CD14-positive monocyte (primary cell): Measurements from ENCODE around the gene DNALI1. TPM values are rescaled to one million over a fixed set of nuclear protein-coding genes. Genes with fewer than 3 reads are reported as not detected.

Experiments used
- DNase-seq, 3 donors: peaks; one replicate each; pipeline ENCODE4 v3.0.0-alpha.2; 2011 to 2022
- H2AFZ ChIP-seq: 2 replicates; pipeline ENCODE4 v1.6.0; 2012; ENCODE audit warnings: mild to moderate bottlenecking, low read depth, low read length, inconsistent platforms; ENCODE audit not compliant: insufficient read depth, poor library complexity, severe bottlenecking
- H3K27ac ChIP-seq, 2 donors: 1 replicate in 1 of 2; 2 replicates in 1 of 2; pipeline ENCODE4 v1.5.1; 2012 to 2013; ENCODE audit warnings: low read length in 2 of 2, control low read depth in 1 of 2, inconsistent platforms in 1 of 2, low read depth in 1 of 2, mild to moderate bottlenecking in 1 of 2
- H3K27me3 ChIP-seq, 2 donors: one replicate each; pipeline versions ENCODE4 v1.6.0 to v1.6.1; 2011 to 2013; ENCODE audit warnings: low read length in 2 of 2; ENCODE audit not compliant: control insufficient read depth in 2 of 2, insufficient read depth in 2 of 2
- H3K36me3 ChIP-seq, 2 donors: replicated peaks in 1 of 2; 1 replicate in 1 of 2; 2 replicates in 1 of 2; pipeline versions ENCODE4 v1.5.1 to v1.6.1; 2012 to 2013; ENCODE audit warnings: low read length in 2 of 2, control low read depth in 1 of 2, inconsistent platforms in 1 of 2, mild to moderate bottlenecking in 1 of 2; ENCODE audit not compliant: insufficient read depth in 2 of 2, control insufficient read depth in 1 of 2
- H3K4me1 ChIP-seq, 2 donors: 1 replicate in 1 of 2; 2 replicates in 1 of 2; pipeline versions ENCODE4 v1.5.1 to v1.6.1; 2012 to 2013; ENCODE audit warnings: low read length in 2 of 2, control low read depth in 1 of 2, inconsistent platforms in 1 of 2, mild to moderate bottlenecking in 1 of 2, moderate library complexity in 1 of 2; ENCODE audit not compliant: insufficient read depth in 2 of 2, control insufficient read depth in 1 of 2
- H3K4me2 ChIP-seq: replicated peaks from 2 replicates; pipeline ENCODE3; 2012; ENCODE audit warnings: low read length, moderate library complexity, mild to moderate bottlenecking; ENCODE audit not compliant: poor library complexity, severe bottlenecking; ENCODE audit errors: extremely low read depth
- H3K4me3 ChIP-seq, 3 experiments: fragments of 200-600 bp in 1 of 3; sonication (generic) in 1 of 3; replicated peaks in 1 of 3; 1 replicate in 2 of 3; 2 replicates in 1 of 3; pipeline ENCODE4 v1.5.1; 2011 to 2013; ENCODE audit warnings: low read length in 3 of 3, mild to moderate bottlenecking in 3 of 3, control low read depth in 2 of 3, low read depth in 2 of 3, inconsistent platforms in 1 of 3, moderate library complexity in 1 of 3
- H3K79me2 ChIP-seq: 2 replicates; pipeline ENCODE4 v1.6.0; 2012; ENCODE audit warnings: mild to moderate bottlenecking, control low read depth, inconsistent platforms, low read length, moderate library complexity; ENCODE audit not compliant: insufficient read depth
- H3K9ac ChIP-seq: 2 replicates; pipeline ENCODE4 v1.6.0; 2017; ENCODE audit warnings: low read length, mild to moderate bottlenecking; ENCODE audit not compliant: insufficient read depth, poor library complexity, severe bottlenecking
- H3K9me3 ChIP-seq, 2 donors: replicated peaks in 1 of 2; 1 replicate in 1 of 2; 2 replicates in 1 of 2; pipeline versions ENCODE4 v1.5.1 to v1.6.1; 2012 to 2013; ENCODE audit warnings: low read length in 2 of 2, control low read depth in 1 of 2; ENCODE audit not compliant: control insufficient read depth in 1 of 2, insufficient read depth in 1 of 2
- H4K20me1 ChIP-seq: 2 replicates; pipeline ENCODE4 v1.6.0; 2012; ENCODE audit warnings: mild to moderate bottlenecking, low read length, control low read depth, moderate library complexity; ENCODE audit not compliant: insufficient read depth
- H3K27ac Mint-ChIP-seq, 7 donors: one replicate each; pipeline ENCODE4 v1.8.0; 2020; ENCODE audit warnings: mild to moderate bottlenecking in 7 of 7, mixed read lengths in 7 of 7, moderate library complexity in 6 of 7, inconsistent platforms in 2 of 7
- H3K27me3 Mint-ChIP-seq, 3 donors: one replicate each; pipeline ENCODE4 v1.8.0; 2021 to 2022; ENCODE audit warnings: low read depth in 3 of 3, mild to moderate bottlenecking in 3 of 3, mixed read lengths in 3 of 3, moderate library complexity in 3 of 3, inconsistent platforms in 1 of 3
- H3K36me3 Mint-ChIP-seq, 2 donors: one replicate each; pipeline ENCODE4 v1.8.0; 2020; ENCODE audit warnings: mixed read lengths in 2 of 2, inconsistent platforms in 1 of 2, mild to moderate bottlenecking in 1 of 2
- H3K4me1 Mint-ChIP-seq: one replicate; pipeline ENCODE4 v1.8.0; 2020; ENCODE audit warnings: mild to moderate bottlenecking, mixed read lengths
- H3K4me3 Mint-ChIP-seq, 2 donors: one replicate each; pipeline ENCODE4 v1.8.0; 2020; ENCODE audit warnings: mild to moderate bottlenecking in 2 of 2, mixed read lengths in 2 of 2, moderate library complexity in 1 of 2
- H3K9me3 Mint-ChIP-seq, 7 donors: one replicate each; pipeline ENCODE4 v1.8.0; 2020 to 2022; ENCODE audit warnings: mixed read lengths in 7 of 7, mild to moderate bottlenecking in 6 of 7, moderate library complexity in 6 of 7, inconsistent platforms in 2 of 7
- WGBS: methylation state at CpG from one replicate; pipeline ENCODE4 v1.1.5; 2013; ENCODE audit warnings: missing lambda C conversion rate; ENCODE audit not compliant: insufficient coverage; 5-methylcytosine and 5-hydroxymethylcytosine counted together
- intact Hi-C, 2 donors: fragments of 100-400 bp; cut with micrococcal nuclease; formaldehyde crosslinking; loops; one replicate each; pipeline versions ENCODE4 v1.15.0 to v1.15.1; 2023
- polyA plus RNA-seq, 3 donors: library from polyadenylated mRNA; depleted of rRNA in 1 of 3; unstranded in 2 of 3; stranded (reverse) in 1 of 3; fragments of 300-500 nt in 2 of 3; fragments of >200 nt in 1 of 3; fragmentation: Illumina TruSeq in 2 of 3; gene quantifications; 1 replicate in 2 of 3; 2 replicates in 1 of 3; pipeline ENCODE4 v1.2.3, GENCODE V29; 2012 to 2021
- TF ChIP-seq, protein P1 (sequence below): fragments of 200-600 bp; IDR thresholded peaks from one replicate; pipeline ENCODE4 v1.8.0; 2022; ENCODE audit warnings: antibody characterized with exemption, mild to moderate bottlenecking

DNALI1 gene
- polyA plus RNA-seq, 3 donors, result not detected

DNA sequence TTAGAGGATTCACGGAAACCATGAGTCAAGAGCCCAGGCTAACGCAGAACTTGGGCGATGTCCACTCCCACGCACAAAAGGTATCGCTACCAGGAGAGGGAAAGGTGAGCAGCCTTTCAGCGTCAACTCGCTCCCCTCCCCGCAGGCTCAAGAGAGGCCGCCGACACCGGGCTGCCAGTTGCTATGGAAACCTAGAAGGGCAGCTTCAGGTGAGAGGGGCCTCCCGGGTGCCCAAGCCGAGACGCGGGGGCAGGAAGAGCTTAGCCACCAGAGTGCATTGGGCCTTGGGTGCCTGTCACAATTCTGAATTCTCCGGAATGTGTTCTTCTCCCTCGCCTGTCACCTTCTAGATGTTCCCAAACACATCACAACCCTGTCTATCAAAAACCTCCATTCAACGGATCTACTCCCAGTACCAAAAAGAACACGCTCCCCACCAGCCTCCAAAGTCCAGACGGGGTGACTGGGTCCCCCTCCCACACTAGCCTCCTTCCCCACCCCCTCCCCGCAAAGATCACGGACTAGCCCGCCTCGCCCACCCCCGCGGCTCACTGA lies 42.9 kb upstream of the DNALI1 start:
- Histone ChIP-seq H2AFZ (peak overlapping the region; percentile 95), H3K36me3 (peaks cover 18 to 27% of the 10 kb centered on the region in 2 donors), H3K4me2 (peak overlapping the region; percentile 86), H3K4me1 (peaks cover 17 to 21% of the 10 kb centered on the region in 2 donors), H3K27me3 (no peaks in the 10 kb centered on the region), H3K27ac (peak overlapping the region in 1 of 2 donors; percentile 96), H3K79me2 (peaks cover 22% of the 10 kb centered on the region), H3K4me3 (peak overlapping the region; percentile 57 to 90 (median 83)), H3K9ac (peak overlapping the region; percentile 80), H3K9me3 (no peaks in the 10 kb centered on the region), H4K20me1 (peaks cover 6% of the 10 kb centered on the region)
- WGBS, result 9% methylated on average over 19 of the region's 26 CpGs
- Mint-ChIP-seq H3K4me1 (peaks cover 24% of the 10 kb centered on the region), H3K4me3 (peak overlapping the region; percentile 96 to 98), H3K36me3 (peaks cover 27 to 33% of the 10 kb centered on the region in 2 donors), H3K27ac (peak overlapping the region in 6 of 7 donors; percentile 69 to 90 (median 82)), H3K27me3 (peaks cover 1 to 2% (median 2%) of the 10 kb centered on the region in 3 donors), H3K9me3 (peaks cover 0 to under 1% (median 0%) of the 10 kb centered on the region in 7 donors)
- TF ChIP-seq, protein P1, sequence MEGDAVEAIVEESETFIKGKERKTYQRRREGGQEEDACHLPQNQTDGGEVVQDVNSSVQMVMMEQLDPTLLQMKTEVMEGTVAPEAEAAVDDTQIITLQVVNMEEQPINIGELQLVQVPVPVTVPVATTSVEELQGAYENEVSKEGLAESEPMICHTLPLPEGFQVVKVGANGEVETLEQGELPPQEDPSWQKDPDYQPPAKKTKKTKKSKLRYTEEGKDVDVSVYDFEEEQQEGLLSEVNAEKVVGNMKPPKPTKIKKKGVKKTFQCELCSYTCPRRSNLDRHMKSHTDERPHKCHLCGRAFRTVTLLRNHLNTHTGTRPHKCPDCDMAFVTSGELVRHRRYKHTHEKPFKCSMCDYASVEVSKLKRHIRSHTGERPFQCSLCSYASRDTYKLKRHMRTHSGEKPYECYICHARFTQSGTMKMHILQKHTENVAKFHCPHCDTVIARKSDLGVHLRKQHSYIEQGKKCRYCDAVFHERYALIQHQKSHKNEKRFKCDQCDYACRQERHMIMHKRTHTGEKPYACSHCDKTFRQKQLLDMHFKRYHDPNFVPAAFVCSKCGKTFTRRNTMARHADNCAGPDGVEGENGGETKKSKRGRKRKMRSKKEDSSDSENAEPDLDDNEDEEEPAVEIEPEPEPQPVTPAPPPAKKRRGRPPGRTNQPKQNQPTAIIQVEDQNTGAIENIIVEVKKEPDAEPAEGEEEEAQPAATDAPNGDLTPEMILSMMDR, result no peak
- intact Hi-C loops, result loop anchor here in 1 of 2 donors (5.0 kb wide), 1 partner anchor 38 kb away; the partner anchor contains the start of gene SNIP1
- peak in 1 of 3 donors; percentile 14 for DNase-seq

DNA sequence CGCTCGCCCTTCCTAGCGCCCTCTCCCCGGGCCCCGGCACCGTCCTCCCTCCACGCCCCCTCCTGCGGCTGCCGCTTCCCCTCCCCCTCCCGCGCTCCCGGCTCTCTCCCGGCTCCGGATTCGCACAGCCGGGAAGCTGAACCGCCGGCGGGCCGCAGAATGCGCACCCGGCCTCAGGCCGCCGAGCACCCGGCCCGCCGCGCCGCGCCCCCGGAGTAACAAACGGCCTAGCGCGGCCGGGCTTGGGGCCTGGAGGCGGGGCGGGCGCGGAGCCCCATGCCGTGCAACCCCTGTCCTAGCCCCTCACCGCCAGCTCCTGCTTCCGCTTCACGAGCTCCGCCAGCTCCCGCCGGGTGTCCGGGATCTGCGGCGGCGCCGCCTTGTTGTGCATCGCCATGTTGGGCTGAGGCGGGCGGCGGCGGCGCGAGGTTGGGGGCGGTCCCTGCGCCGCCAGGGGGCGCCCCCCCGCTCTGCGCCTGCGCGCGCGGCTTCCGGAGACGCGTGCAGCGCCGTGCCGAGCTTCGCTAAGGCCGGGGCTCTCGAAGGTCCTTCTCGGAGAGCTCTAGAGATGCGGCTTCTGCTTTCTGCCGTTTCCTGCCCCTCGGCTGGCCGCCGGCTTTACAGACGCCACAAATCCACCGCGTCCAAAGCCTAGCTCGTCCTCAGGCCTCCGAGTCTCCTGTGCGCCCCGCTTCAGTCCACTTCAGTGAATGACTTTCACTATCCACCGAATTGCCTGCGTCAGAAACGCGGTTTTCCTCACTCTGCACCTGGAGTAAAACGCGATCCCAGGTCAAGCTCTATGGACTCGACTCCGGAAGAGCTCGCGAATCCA lies 42.2 kb upstream of the DNALI1 start, which contains the start of gene MEAF6:
TSS of gene MEAF6 (minus strand) at position 417 of the 835 bp plus-strand sequence. CDS start at position 397, 20 bp downstream.
- Histone ChIP-seq H3K9ac (peak within 1 kb of the TSS; percentile 80), H3K4me1 (peaks cover 17 to 21% of the 10 kb centered on the region in 2 donors), H3K4me2 (peak within 1 kb of the TSS; percentile 86), H3K79me2 (peaks cover 22% of the 10 kb centered on the region), H4K20me1 (peaks cover 6% of the 10 kb centered on the region), H3K9me3 (no peaks in the 10 kb centered on the region), H3K36me3 (peaks cover 13 to 21% of the 10 kb centered on the region in 2 donors), H3K27me3 (no peaks in the 10 kb centered on the region), H3K27ac (peak within 1 kb of the TSS; percentile 95 to 96), H3K4me3 (peak within 1 kb of the TSS; percentile 57 to 90 (median 83)), H2AFZ (peak within 1 kb of the TSS; percentile 95)
- Mint-ChIP-seq H3K4me3 (peak within 1 kb of the TSS; percentile 96 to 98), H3K27me3 (peaks cover 1 to 4% (median 2%) of the 10 kb centered on the region in 3 donors), H3K27ac (peak within 1 kb of the TSS; percentile 94 to 99 (median 98)), H3K9me3 (peaks cover 0 to 3% (median 0%) of the 10 kb centered on the region in 7 donors), H3K36me3 (peaks cover 21 to 27% of the 10 kb centered on the region in 2 donors), H3K4me1 (peaks cover 23% of the 10 kb centered on the region)
- intact Hi-C loops, result loop anchor here in 1 of 2 donors (5.0 kb wide), 1 partner anchor 38 kb away; the partner anchor contains the start of gene SNIP1
- peak; percentile 79 to 89 (median 87) for DNase-seq
- under 1% methylated on average over 97 of the region's 100 CpGs for WGBS
- TF ChIP-seq, protein P1, result peak; percentile 95
